GM18907 (cell line): ENCODE data around the gene PGD.
A peak's percentile ranks its signal among the peaks of the same experiment; 100 is the strongest.
"Not testable (repeated sequence)": the region's sequence is repeated elsewhere in the genome, so short reads cannot be mapped to it uniquely, and the experiment has no call there.

ENCODE experiments used
- ATAC-seq: cut with Tn5 transposase; IDR thresholded peaks from one replicate; pipeline ENCODE4 v1.9.1; 2021; ENCODE audit warnings: mild to moderate bottlenecking, moderate library complexity; ENCODE audit not compliant: unreplicated experiment

Gene PGD

GRCh38 chr1:10398278-10398733 lies 558 bp upstream of the PGD start:
- ATAC-seq: no peak

DNA sequence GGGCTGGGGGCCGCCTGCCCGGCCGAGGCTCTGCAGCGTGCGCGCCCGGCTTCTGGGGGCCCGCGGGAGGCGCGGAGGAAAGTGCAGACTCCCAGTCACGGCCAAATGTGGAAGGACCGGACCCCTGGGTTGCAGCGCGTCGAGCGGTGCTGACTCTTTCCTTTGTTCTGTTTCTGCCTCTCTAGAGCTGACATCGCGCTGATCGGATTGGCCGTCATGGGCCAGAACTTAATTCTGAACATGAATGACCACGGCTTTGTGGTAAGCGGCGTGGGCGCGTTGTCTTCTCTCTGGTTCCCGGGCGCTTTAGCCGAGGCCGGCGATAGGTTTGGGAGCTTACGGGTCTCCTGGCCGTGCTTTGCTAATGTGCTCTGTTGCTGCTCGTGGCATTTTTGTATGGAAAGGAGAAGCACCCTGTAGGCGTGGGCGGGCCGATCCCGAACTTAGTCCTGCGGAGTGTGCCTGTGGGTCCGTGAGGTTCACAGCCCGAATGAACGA lies 629 bp downstream of the PGD start:
- ATAC-seq: peak; percentile 0

GRCh38 chr1:10400013-10400412 lies 1.1 kb downstream of the PGD start:
- ATAC-seq: no peak

DNA sequence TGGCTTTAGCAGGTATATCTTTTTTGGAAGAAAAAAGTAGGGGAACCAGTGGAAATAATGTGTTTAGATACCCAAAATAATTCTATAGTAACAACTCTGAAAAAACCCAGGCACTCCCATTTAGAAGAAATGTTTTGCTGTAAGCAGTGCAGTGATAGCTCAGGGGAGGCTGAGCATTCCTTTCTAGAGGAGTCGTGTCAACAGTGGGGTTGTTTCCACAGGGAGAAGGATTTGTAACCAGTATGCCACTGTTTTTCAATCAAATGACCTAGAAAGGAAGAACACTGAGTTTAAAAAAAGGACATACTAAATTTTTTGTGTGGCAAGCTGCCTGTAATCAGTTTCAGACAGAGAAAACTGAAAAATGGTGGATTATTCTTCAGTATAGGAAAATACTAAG lies 2.4 kb downstream of the PGD start:
- no peak for ATAC-seq

- no peak for ATAC-seq
Observed at GRCh38 chr1:10402729-10403274, 3.9 kb downstream of the PGD start.

DNA sequence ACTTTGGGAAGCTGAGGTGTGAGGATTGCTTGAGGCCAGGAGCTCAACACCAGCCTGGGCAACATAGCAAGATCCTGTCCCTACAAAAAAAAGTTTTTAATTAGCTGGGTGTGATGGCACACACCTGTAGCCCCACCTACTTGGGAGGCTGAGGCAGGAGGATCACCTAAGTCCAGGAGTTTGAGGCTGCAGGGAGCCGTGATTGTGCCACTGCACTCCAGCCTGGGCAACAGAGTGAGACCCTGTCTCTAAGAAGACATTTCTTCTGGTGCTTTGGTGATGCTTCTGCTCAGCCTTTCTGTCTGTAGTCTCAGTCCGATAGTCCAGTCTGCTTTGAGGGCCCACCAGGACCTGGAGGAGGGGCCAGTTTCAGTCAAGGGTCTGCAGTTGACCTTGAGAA lies 8.3 kb downstream of the PGD start:
- ATAC-seq: no peak

DNA sequence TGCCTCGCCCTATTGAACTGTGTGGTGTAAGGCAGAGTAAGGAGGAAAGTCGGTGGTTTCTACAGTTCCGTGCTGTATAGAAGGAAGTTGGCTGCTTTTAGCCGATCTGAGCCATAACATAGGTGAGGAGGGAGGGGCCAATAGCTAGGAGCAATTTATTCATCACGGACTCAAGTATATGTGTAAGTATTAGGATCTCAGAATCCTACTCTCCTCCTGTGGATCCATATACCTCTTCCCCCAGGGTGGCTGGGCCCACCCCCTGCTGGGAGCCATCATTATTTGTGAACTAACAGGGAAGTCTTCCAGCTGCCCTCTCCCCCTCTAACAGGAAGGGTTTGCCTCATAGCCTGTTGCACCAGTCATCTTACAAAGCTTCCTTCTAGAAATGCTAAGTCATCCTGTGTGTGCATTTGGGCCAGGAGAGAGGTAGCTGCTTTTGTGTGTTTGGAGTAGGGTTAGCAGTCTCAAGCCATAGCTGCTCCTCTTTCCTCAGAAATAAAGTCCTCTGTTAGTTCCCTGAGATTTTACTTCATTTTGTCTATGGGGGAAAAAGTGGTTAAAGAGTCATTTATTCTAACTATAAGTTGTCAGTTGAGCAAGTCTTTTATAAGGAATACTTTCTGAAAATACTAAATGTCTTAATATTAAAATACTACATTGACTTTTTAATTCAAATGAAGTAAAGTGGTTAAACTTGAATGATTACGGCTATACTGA lies 16.5 kb downstream of the PGD start:
- ATAC-seq: no peak

GRCh38 chr1:10415967-10416366 lies 17.1 kb downstream of the PGD start:
- not testable (repeated sequence) for ATAC-seq

GRCh38 chr1:10418741-10419140 lies 19.9 kb downstream of the PGD start:
- ATAC-seq: not testable (repeated sequence)

- ATAC-seq: no peak
Observed at GRCh38 chr1:10419351-10419750, 20.5 kb downstream of the PGD start.

GRCh38 chr1:10421637-10422036 lies 22.8 kb downstream of the PGD start:
- no peak for ATAC-seq

DNA sequence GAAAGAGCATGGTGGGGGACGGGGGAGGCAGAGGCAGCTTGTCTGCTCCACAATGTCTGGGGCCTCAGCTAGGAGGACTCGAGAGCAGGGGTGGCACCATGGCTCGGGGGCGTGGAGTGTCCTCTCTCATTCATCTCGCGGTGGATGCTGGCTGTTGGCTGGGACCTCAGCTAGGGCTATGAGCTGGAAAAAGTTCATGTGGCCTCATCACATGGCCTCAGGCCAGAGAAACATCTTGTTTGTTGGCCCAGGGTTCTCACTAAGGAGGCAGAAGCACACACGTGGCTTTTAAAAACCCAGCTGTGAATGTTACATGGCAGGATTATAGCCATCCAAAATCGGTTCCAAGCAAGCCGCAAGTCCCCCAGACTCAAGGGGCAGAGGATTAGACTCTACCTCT lies 25.2 kb downstream of the PGD start:
- no peak for ATAC-seq

GRCh38 chr1:10424651-10425050 lies 25.8 kb downstream of the PGD start:
- no peak for ATAC-seq

- not testable (repeated sequence) for ATAC-seq
Observed at GRCh38 chr1:10425826-10426534, 27.1 kb downstream of the PGD start.

GRCh38 chr1:10426535-10426848 lies 27.6 kb downstream of the PGD start:
- not testable (repeated sequence) for ATAC-seq

- ATAC-seq: no peak
Observed at GRCh38 chr1:10428984-10429383, 30.1 kb downstream of the PGD start.

- ATAC-seq: peak; percentile 4
Observed at GRCh38 chr1:10429868-10430215, 31.0 kb downstream of the PGD start.

GRCh38 chr1:10430216-10431069 lies 31.6 kb downstream of the PGD start, which contains the start of gene CENPS:
CENPS (plus strand) TSS chr1:10430433; CDS start chr1:10430518, 85 bp downstream.
- ATAC-seq: peak; percentile 79

DNA sequence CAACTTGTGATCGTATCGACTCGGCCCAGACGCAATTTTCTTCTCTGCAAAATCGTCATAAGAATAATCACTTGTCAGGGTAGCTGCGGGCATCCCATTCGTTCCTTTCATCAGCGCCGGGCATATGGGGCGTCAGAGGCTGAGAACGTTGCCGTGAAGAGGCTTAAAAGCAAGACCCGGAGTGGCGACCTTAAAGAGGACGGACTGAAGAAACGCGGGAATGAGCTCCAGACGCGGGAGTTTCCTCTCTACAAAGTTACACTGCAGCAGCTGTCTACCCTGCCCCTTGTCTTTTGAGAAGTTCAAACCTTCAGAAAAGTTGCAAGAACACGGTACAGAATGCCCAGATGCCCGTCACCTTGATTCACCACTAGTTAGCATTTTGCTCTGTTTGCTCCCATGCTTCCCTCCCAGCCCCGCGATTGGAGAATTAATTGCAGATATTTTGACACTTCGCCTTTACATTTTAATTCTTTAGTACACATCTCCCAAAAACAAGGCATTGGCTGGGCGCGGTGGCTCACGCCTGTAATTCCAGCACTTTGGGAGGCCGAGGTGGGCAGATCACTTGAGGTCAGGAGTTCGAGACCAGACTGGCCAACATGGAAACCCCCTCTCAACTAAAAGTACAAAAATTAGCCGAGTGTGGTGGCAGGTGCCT lies 32.3 kb downstream of the PGD start:
- no peak for ATAC-seq

- ATAC-seq: no peak
Observed at GRCh38 chr1:10432910-10433700, 34.2 kb downstream of the PGD start.
